GM21723 (cell line): ENCODE data around the gene CHPF.

Source experiments
- ATAC-seq: cut with Tn5 transposase; IDR thresholded peaks from one replicate; pipeline ENCODE4 v1.9.1; 2021; ENCODE audit warnings: mild to moderate bottlenecking, moderate library complexity; ENCODE audit not compliant: unreplicated experiment

The CHPF gene

GRCh38 chr2:219569041-219569440, 25.4 kb upstream of the CHPF start:
- ATAC-seq = no peak

GRCh38 chr2:219567791-219568361, 24.3 kb upstream of the CHPF start:
- no peak for ATAC-seq

- ATAC-seq = no peak
Observed at GRCh38 chr2:219567131-219567530, 23.5 kb upstream of the CHPF start.

- ATAC-seq = no peak
Observed at GRCh38 chr2:219566640-219567039, 23.0 kb upstream of the CHPF start.

- no peak for ATAC-seq
Observed at GRCh38 chr2:219565130-219566080, 21.8 kb upstream of the CHPF start.

GRCh38 chr2:219563271-219563928, 19.8 kb upstream of the CHPF start:
- ATAC-seq = no peak

GRCh38 chr2:219562049-219563020, 18.7 kb upstream of the CHPF start:
- no peak for ATAC-seq

GRCh38 chr2:219561179-219562048, 17.8 kb upstream of the CHPF start:
- ATAC-seq = no peak

GRCh38 chr2:219560893-219561178, 17.2 kb upstream of the CHPF start:
- no peak for ATAC-seq

GRCh38 chr2:219560037-219560892, 16.7 kb upstream of the CHPF start:
- no peak for ATAC-seq

- ATAC-seq = no peak
Observed at GRCh38 chr2:219559156-219559915, 15.7 kb upstream of the CHPF start.

- no peak for ATAC-seq
Observed at GRCh38 chr2:219557791-219558785, 14.5 kb upstream of the CHPF start.

GRCh38 chr2:219557320-219557719, 13.7 kb upstream of the CHPF start:
- no peak for ATAC-seq

GRCh38 chr2:219556413-219556812, 12.8 kb upstream of the CHPF start:
- ATAC-seq = no peak

- no peak for ATAC-seq
Observed at GRCh38 chr2:219555956-219556355, 12.3 kb upstream of the CHPF start.

- no peak for ATAC-seq
Observed at GRCh38 chr2:219554350-219554749, 10.7 kb upstream of the CHPF start.

- no peak for ATAC-seq
Observed at GRCh38 chr2:219553463-219553963, 9.9 kb upstream of the CHPF start.
